HG02571 (cell line): ENCODE results near the gene TCHH.
"Not testable (repeated sequence)": the region's sequence is repeated elsewhere in the genome, so short reads cannot be mapped to it uniquely, and the experiment has no call there.

Source experiments
- ATAC-seq: cut with Tn5 transposase; IDR thresholded peaks from one replicate; pipeline ENCODE4 v1.9.1; 2021; ENCODE audit warnings: mild to moderate bottlenecking, moderate library complexity; ENCODE audit not compliant: unreplicated experiment

The TCHH gene

DNA sequence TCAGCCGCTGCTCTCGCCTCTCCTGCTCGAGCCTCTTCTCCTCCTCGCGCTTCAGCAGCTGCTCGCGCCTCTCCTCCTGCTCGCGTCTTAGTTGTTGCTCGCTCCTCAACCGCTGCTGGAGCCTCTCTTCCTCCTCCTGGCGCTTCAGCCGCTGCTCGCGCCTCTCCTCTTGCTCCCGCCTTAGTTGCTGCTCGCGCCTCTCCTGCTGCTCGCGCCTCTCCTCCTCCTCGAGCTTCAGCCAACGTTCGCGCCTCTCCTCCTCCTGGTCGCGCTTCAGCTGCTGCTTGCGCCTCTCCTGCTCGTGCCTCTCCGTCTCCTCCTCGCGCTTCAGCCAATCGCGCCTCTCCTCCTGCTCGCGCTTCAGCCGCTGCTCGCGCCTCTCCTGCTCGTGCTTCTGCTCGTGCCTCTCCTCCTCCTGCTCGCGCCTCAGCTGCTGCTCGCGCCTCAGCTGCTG is 3.7 kb downstream of the TCHH start:
- no peak for ATAC-seq

- ATAC-seq = no peak
Measured at GRCh38 chr1:152110860-152111514, 4.3 kb downstream of the TCHH start.

DNA sequence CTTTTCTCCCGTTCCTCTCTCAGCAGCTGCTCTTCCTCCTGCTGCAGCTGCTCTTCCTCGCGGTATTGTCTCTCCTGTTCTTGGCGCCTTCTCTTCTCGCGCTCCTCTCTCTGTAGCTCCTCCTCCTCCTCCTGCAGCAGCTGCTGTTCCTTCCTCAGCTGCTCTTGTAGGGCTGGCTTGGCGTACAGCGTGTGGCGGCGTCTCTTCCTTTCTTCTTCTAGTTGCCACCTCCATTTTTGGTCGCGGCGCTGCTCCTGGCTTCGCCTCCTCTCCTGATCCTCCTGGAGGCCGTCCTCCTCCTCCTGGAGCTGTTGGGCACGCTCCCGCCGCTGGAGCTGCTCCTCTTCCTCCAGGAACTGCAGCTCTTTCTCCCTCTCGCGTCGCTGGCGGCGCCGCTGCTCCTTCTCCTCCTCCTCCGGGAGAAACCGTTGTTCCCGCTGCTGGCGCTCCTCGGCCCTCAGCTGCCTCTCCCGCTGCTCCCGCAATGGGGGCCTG is 4.8 kb downstream of the TCHH start:
- ATAC-seq = no peak

DNA sequence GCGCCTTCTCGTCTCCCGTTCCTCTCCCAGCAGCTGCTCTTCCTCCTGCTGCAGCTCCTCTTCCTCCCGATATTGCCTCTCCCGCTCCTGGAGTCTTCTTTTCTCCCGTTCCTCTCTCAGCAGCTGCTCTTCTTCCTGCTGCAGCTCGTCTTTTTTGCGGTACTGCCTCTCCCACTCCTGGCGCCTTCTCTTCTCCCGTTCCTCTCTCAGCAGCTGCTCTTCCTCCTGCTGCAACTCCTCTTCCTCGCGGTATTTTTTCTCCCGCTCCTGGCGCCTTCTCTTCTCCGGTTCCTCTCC is 5.3 kb downstream of the TCHH start:
- no peak for ATAC-seq

GRCh38 chr1:152109231-152109997 is 5.8 kb downstream of the TCHH start:
- no peak for ATAC-seq

DNA sequence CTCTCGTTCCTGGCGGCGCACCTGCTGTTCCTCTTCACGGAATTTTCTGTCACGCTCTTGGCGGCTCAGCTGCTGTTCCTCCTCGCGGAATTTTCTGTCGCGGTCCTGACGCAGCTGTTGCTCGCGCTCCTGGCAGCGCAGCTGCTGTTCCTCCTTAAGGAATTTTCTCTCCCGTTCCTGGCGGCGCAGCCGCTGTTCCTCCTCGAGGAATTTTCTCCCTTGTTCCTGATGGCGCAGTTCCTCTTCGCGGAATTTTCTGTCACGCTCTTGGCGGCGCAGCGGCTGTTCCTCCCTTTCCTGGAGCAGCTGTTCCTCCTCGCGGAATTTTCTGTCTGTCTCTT is 6.4 kb downstream of the TCHH start:
- ATAC-seq = no peak

GRCh38 chr1:152107984-152108881 is 7.0 kb downstream of the TCHH start:
- ATAC-seq = no peak

GRCh38 chr1:152107031-152107983 is 7.9 kb downstream of the TCHH start:
- no peak for ATAC-seq

GRCh38 chr1:152104854-152105253 is 10.4 kb downstream of the TCHH start:
- no peak for ATAC-seq

DNA sequence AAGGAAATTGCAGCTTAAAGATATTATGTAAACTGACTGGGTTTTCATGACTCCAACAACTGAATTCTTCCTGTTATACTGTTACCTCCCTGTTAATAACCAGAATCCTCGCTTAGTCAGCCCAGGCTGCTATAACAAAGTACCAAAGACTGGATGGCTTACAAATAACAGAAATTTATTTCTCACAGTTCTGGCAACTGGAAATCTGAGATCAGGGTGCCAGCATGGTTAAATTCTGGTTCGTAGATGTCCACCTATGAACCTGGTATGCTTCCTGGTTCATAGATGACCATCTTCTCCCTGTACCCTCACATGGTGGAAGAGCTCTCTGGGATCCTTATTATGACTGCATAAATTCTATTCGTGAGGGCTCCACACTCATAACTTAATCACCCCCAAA is 18.3 kb downstream of the TCHH start:
- no peak for ATAC-seq

DNA sequence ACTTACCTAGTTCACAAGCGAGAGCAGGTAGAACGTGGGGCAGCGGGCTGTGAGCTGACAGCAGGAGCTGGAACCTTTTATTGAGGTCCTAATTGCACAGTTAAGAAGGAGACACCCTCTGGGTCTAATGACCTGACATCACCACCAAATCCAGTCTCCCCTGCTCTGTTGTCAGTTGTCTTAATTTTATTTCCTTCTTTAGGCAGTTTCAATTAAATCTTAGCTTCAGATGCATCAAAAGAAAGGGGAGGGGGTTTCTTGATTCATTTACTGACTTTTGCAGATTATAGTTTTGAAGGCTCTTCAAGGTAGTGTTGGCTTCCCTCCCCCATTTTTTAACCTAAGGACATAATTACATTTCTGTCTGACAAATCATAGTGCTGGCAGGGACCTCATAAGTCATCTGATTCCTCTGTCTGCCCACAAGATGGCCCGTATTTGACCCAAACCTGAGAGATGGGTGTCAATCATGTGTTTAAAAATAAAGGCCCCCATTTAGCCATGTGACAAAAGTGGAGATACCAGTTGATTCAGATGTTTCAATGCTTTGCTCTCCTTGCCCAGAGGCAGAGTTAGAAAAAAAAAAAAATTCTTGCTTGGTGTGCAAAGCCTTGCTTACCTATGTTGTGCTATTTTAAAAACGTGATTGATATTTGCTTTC is 26.1 kb downstream of the TCHH start, which contains the start of gene TCHHL1:
TCHHL1 (minus strand) TSS at position 51 of the 661 bp plus-strand sequence. CDS start 921 bp downstream, outside the sequence.
- ATAC-seq = no peak

DNA sequence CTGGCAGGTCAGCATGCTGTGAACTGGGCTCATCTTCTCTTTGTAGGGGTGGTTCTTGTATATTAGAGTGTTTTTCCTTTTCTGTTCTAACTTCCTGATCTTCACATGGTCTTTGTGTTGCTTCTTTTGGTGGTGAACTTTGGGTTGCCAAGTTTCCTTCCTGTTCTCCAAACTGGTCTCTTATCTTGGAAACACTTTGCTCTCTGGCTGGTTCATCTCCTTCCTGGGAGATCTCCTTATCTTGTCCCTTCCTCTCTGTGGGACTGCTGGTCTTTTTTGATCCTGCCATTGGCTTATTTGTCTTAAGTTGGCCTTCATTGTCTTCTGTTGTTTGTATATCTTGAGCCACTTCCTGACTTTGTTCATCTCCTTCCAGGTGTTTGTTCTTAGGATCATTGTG is 28.5 kb downstream of the TCHH start:
- no peak for ATAC-seq

DNA sequence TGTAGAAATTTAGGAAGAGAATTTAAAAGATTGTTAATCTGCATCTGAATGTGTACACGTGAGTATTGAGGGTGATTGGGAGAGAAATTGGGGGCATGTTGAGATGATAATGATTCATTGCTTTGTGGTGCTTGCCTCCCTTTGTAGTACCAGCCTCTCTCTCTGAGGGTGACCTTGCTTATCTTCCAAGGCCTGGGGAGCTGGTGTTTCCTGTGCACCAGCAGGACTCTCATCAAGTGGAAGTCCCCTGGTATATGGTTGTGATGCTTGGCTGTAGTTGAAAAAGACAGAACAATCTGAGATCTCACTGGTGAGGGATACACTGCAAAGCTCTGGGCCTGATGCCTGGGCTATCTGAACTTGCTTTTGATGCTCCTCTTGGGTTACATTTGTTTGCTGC is 30.4 kb downstream of the TCHH start:
- no peak for ATAC-seq

DNA sequence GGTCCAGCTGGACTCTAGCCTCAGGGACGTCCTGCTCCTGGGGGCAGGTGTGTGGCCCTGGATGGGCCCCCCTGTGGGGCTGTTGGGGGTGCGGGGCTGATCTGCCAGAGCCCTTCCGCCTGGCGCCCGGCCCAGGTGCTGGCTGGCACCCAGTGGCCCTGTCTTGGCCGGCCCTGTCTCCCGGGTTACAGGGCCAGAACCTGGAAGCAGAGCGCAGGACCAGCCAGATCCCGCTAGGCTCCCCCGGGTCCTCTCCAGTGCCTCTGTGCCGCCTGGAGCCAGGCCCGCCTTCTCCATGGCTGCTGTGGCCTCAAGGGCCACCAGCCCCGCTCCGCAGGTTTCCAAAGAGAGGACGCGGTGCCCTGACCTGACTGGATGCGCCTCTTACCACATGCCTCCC is 34.2 kb downstream of the TCHH start:
- not testable (repeated sequence) for ATAC-seq

DNA sequence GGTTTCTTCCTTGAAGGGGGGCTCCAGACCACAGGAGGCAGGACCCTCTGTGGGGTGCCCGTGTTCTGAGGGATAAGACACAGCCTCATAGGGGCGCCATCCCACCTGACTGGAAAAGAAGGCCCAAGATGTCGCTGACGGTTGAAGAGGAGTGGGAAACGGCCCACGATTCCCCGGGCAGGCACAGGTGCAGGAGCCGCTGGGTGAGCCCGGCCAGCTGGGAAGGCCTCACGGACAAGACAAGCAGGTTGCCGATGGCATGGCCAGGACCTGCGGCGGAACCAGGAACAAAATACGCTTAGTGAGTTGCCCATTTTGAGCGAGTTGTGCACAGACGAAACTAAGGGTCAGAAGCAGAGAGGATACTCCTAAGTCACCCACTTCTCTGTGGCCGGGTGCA is 34.8 kb downstream of the TCHH start:
- not testable (repeated sequence) for ATAC-seq

GRCh38 chr1:152078831-152079441 is 36.3 kb downstream of the TCHH start:
- no peak for ATAC-seq

DNA sequence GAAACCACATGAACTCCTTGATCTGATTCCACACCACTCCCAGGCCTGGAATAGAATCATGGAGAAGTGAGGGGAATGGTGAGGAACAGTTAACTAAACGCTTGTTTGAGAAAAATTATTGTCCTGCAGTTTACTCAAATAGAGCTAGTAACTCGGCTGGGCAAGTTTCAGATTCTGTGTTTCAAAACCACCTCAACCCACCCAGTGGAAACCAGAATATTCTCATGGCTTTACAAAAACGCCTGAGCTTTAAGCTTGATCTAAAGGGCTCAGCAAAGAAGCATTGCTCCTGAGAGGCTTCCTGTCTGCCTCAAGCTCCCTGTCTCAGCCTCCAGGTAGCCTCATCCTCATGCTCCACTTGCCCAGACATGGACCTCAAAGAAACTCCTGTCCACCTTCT is 42.9 kb downstream of the TCHH start:
- no peak for ATAC-seq

GRCh38 chr1:152071123-152071522 is 44.1 kb downstream of the TCHH start:
- no peak for ATAC-seq

DNA sequence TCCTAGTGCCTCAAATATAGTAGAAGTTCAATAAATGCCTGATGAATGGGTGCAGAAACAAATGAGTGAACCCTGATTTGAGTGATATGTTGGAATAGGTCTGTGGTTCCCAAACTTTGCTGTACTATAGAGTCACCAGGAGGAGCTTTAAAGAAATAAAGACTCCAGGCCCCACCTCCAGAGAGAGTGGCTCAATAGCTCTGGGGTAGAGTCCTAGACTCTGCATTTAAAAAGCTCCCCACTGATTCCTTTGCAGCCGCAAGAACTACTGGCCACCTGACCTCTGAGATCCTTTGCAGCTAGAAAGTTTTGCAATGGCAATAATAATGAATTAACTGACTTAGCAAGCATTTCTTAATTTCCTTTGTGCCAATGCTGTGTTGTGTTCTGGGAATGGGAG is 47.3 kb downstream of the TCHH start:
- ATAC-seq = no peak
